MM.1S (cell line): ENCODE data around the gene PHF19.

Source experiments
- DNase-seq: peaks from one replicate; pipeline ENCODE4 v3.0.0-alpha.2; 2015
- H2AFZ ChIP-seq: fragments of 300-600 bp; sonication (generic); 2 replicates; pipeline ENCODE4 v1.6.0; 2016; ENCODE audit warnings: antibody characterized with exemption, low read length
- H3F3A ChIP-seq: fragments of 300-600 bp; sonication (generic); 2 replicates; pipeline ENCODE4 v1.6.1; 2016; ENCODE audit warnings: mild to moderate bottlenecking, antibody characterized with exemption, low read length, moderate library complexity, mixed read lengths; ENCODE audit not compliant: insufficient read depth
- H3K27ac ChIP-seq: fragments of 300-600 bp; sonication (generic); 2 replicates; pipeline ENCODE4 v1.5.1; 2016; ENCODE audit warnings: mild to moderate bottlenecking, low read length
- H3K27me3 ChIP-seq: fragments of 300-600 bp; sonication (generic); replicated peaks from 2 replicates; pipeline ENCODE4 v1.6.0; 2016; ENCODE audit warnings: low read length; ENCODE audit not compliant: insufficient read depth
- H3K36me3 ChIP-seq: fragments of 300-600 bp; sonication (generic); replicated peaks from 2 replicates; pipeline ENCODE4 v1.6.1; 2016; ENCODE audit warnings: mild to moderate bottlenecking, low read length, mixed read lengths; ENCODE audit not compliant: insufficient read depth
- H3K4me1 ChIP-seq: fragments of 300-600 bp; sonication (generic); 2 replicates; pipeline ENCODE4 v1.6.1; 2016; ENCODE audit warnings: low read length, mixed read lengths
- H3K4me2 ChIP-seq: fragments of 300-600 bp; sonication (generic); 2 replicates; pipeline ENCODE4 v1.6.0; 2016; ENCODE audit warnings: low read depth, low read length
- H3K4me3 ChIP-seq: fragments of 300-600 bp; sonication (generic); 2 replicates; pipeline ENCODE4 v1.5.1; 2016; ENCODE audit warnings: low read length, mixed read lengths
- H3K79me2 ChIP-seq: fragments of 300-600 bp; sonication (generic); 2 replicates; pipeline ENCODE4 v1.6.1; 2016; ENCODE audit warnings: mixed run types, low read length, mixed read lengths
- H3K9ac ChIP-seq: fragments of 300-600 bp; sonication (generic); 2 replicates; pipeline ENCODE4 v1.6.1; 2016; ENCODE audit warnings: low read length, mixed read lengths
- H3K9me2 ChIP-seq: fragments of 300-600 bp; sonication (generic); replicated peaks from 2 replicates; pipeline ENCODE4 v1.6.1; 2016; ENCODE audit warnings: mild to moderate bottlenecking, low read length, mixed read lengths; ENCODE audit not compliant: insufficient read depth
- H3K9me3 ChIP-seq: fragments of 300-600 bp; sonication (generic); replicated peaks from 2 replicates; pipeline ENCODE4 v1.6.1; 2016; ENCODE audit warnings: mild to moderate bottlenecking, low read length, mixed read lengths; ENCODE audit not compliant: insufficient read depth
- H4K20me1 ChIP-seq: fragments of 300-600 bp; sonication (generic); 2 replicates; pipeline ENCODE4 v1.6.1; 2016; ENCODE audit warnings: mild to moderate bottlenecking, low read length, moderate library complexity, mixed read lengths; ENCODE audit not compliant: insufficient read depth
- CTCF ChIP-seq: fragments of 300-600 bp; sonication (generic); IDR thresholded peaks from 2 replicates; pipeline ENCODE4 v1.5.1; 2016; ENCODE audit warnings: antibody characterized with exemption, low read length, mixed read lengths
- EZH2 ChIP-seq: fragments of 300-600 bp; sonication (generic); optimal IDR thresholded peaks from 2 replicates; pipeline ENCODE3; 2017; ENCODE audit warnings: low read depth, mild to moderate bottlenecking, antibody characterized with exemption, low read length, mixed read lengths
- EZH2phosphoT487 ChIP-seq: fragments of 300-600 bp; sonication (generic); IDR thresholded peaks from 2 replicates; pipeline ENCODE4 v1.6.1; 2018; ENCODE audit warnings: antibody characterized with exemption, low read length

PHF19 gene

GRCh38 chr9:120865176-120865575, 11.8 kb downstream of the PHF19 start:
- TF ChIP-seq EZH2phosphoT487 (no peak), CTCF (no peak), EZH2 (no peak)
- DNase-seq = no peak

GRCh38 chr9:120864719-120865118, 12.3 kb downstream of the PHF19 start:
- Histone ChIP-seq H4K20me1 (no peaks in the 10 kb centered on the region), H3K9ac (no peak overlapping the region), H3K4me1 (peaks cover 12% of the 10 kb centered on the region), H3K27ac (no peak overlapping the region), H3K27me3 (no peaks in the 10 kb centered on the region), H3K4me2 (no peak overlapping the region), H3K36me3 (peaks cover 5% of the 10 kb centered on the region; the same call in 1 of the 2 replicates), H3F3A (0 out of 2 replicates have a peak, but pooled peaks cover 7% of the 10 kb centered on the region), H3K9me2 (no peaks in the 10 kb centered on the region), H3K4me3 (no peak overlapping the region), H3K79me2 (0 out of 2 replicates have a peak, but pooled peaks cover 7% of the 10 kb centered on the region), H3K9me3 (no peaks in the 10 kb centered on the region), H2AFZ (no peak overlapping the region)
- TF ChIP-seq EZH2phosphoT487 (no peak), CTCF (no peak), EZH2 (no peak)
- DNase-seq = no peak

More at GRCh38 chr9:120865176-120865575, 11.8 kb downstream of the PHF19 start:
- peaks cover 4% of the 10 kb centered on the region; the same call in 1 of the 2 replicates for H3K36me3 ChIP-seq
- H3K79me2 ChIP-seq = 0 out of 2 replicates have a peak, but pooled peaks cover 7% of the 10 kb centered on the region
- no peaks in the 10 kb centered on the region for H3K9me3 ChIP-seq
- no peak overlapping the region for H3K4me3 ChIP-seq
- H2AFZ ChIP-seq = no peak overlapping the region
- H4K20me1 ChIP-seq = no peaks in the 10 kb centered on the region
- no peaks in the 10 kb centered on the region for H3K27me3 ChIP-seq
- H3K4me1 ChIP-seq = peaks cover 12% of the 10 kb centered on the region
- H3K4me2 ChIP-seq = no peak overlapping the region
- H3K9me2 ChIP-seq = no peaks in the 10 kb centered on the region
- H3F3A ChIP-seq = peaks cover 10% of the 10 kb centered on the region; the same call in 1 of the 2 replicates
- no peak overlapping the region for H3K27ac ChIP-seq
- H3K9ac ChIP-seq = no peak overlapping the region

- Histone ChIP-seq H3K9me2 (no peaks in the 10 kb centered on the region), H3F3A (no peaks in the 10 kb centered on the region), H2AFZ (no peak overlapping the region), H3K4me2 (no peak overlapping the region), H3K9ac (no peak overlapping the region), H3K27ac (no peak overlapping the region), H4K20me1 (no peaks in the 10 kb centered on the region), H3K4me1 (peaks cover 5% of the 10 kb centered on the region), H3K9me3 (no peaks in the 10 kb centered on the region), H3K27me3 (no peaks in the 10 kb centered on the region), H3K36me3 (peaks cover 5% of the 10 kb centered on the region; the same call in 1 of the 2 replicates), H3K4me3 (no peak overlapping the region), H3K79me2 (0 out of 2 replicates have a peak, but pooled peaks cover 7% of the 10 kb centered on the region)
- no peak for TF ChIP-seq EZH2phosphoT487
- TF ChIP-seq CTCF = no peak
- no peak for TF ChIP-seq EZH2
- DNase-seq = no peak
Measured at GRCh38 chr9:120863833-120864232, 13.2 kb downstream of the PHF19 start.
